Neutrophil (primary cell): ENCODE measurements around the gene CPLX1.

ENCODE experiments used
- H3K27ac ChIP-seq: fragments of 200-600 bp; sonication (generic); 2 replicates; pipeline ENCODE4 v1.5.1; 2016; ENCODE audit warnings: mild to moderate bottlenecking, moderate library complexity
- H3K27me3 ChIP-seq: fragments of 200-600 bp; sonication (generic); 2 replicates; pipeline ENCODE4 v1.6.0; 2016; ENCODE audit warnings: mild to moderate bottlenecking
- H3K36me3 ChIP-seq: fragments of 200-600 bp; sonication (generic); 2 replicates; pipeline ENCODE4 v1.5.1; 2017
- H3K4me1 ChIP-seq, 2 experiments: fragments of 200-600 bp in 1 of 2; sonication (generic) in 1 of 2; 1 replicate in 1 of 2; 2 replicates in 1 of 2; pipeline versions ENCODE4 v1.5.1 to v1.6.1; 2013 to 2016; ENCODE audit warnings: low read depth in 1 of 2, low read length in 1 of 2, mild to moderate bottlenecking in 1 of 2, moderate library complexity in 1 of 2; ENCODE audit not compliant: control insufficient read depth in 1 of 2, insufficient read depth in 1 of 2
- H3K4me3 ChIP-seq, 2 experiments: fragments of 200-600 bp in 1 of 2; sonication (generic) in 1 of 2; 1 replicate in 1 of 2; 2 replicates in 1 of 2; pipeline ENCODE4 v1.5.1; 2013 to 2016; ENCODE audit warnings: low read depth in 1 of 2, low read length in 1 of 2, mild to moderate bottlenecking in 1 of 2, moderate library complexity in 1 of 2
- H3K9me3 ChIP-seq: fragments of 200-600 bp; sonication (generic); 2 replicates; pipeline ENCODE4 v1.5.1; 2016
- TF ChIP-seq, protein P1 (sequence below): fragments of 200-600 bp; sonication (generic); IDR thresholded peaks from 2 replicates; pipeline ENCODE4 v1.5.1; 2016; ENCODE audit warnings: antibody characterized with exemption

Gene CPLX1

DNA sequence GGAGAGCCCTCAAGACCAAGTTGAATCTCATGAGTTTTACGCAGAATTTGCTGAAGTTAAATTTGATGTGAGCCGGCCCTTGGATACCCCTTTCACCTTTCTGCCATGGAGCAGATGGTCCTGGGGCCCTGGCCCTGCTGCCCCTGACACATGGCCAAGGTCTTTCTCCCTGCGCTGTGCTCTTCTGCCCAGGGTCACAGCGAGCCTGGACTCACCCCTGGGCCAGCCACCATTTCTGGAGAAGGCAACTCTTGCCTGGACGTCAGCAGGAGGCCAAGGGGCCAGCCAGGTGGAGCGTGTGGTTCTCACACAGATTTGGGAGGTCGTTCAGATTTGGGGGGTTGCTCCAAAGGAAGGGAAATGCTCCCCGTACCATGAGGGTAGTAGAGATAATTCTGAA lies 90.3 kb downstream of the CPLX1 start:
- H3K36me3 ChIP-seq: peaks cover 92% of the 10 kb centered on the region

More for the DNA sequence above, 90.3 kb downstream of the CPLX1 start:
- TF ChIP-seq, protein P1, sequence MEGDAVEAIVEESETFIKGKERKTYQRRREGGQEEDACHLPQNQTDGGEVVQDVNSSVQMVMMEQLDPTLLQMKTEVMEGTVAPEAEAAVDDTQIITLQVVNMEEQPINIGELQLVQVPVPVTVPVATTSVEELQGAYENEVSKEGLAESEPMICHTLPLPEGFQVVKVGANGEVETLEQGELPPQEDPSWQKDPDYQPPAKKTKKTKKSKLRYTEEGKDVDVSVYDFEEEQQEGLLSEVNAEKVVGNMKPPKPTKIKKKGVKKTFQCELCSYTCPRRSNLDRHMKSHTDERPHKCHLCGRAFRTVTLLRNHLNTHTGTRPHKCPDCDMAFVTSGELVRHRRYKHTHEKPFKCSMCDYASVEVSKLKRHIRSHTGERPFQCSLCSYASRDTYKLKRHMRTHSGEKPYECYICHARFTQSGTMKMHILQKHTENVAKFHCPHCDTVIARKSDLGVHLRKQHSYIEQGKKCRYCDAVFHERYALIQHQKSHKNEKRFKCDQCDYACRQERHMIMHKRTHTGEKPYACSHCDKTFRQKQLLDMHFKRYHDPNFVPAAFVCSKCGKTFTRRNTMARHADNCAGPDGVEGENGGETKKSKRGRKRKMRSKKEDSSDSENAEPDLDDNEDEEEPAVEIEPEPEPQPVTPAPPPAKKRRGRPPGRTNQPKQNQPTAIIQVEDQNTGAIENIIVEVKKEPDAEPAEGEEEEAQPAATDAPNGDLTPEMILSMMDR: no peak
- Histone ChIP-seq H3K4me1 (no peaks in the 10 kb centered on the region), H3K9me3 (no peaks in the 10 kb centered on the region), H3K27ac (no peak overlapping the region), H3K27me3 (no peaks in the 10 kb centered on the region), H3K4me3 (no peak overlapping the region)
